Neural cell (in vitro differentiated cells): ENCODE results near the gene SMKR1. TPM values are rescaled to one million over a fixed set of nuclear protein-coding genes. Genes with fewer than 3 reads are reported as not detected.

Experiments used
- H2AFZ ChIP-seq: fragments of 200-600, 300-800 bp; sonication (generic), shearing (Covaris generic); 2 replicates; pipeline ENCODE4 v1.6.0; 2014; ENCODE audit warnings: low read depth, mild to moderate bottlenecking, antibody characterized with exemption, low read length, moderate library complexity
- H3F3A ChIP-seq: fragments of 200-600 bp; shearing (Covaris generic); 2 replicates; pipeline ENCODE4 v1.6.1; 2016; ENCODE audit warnings: mild to moderate bottlenecking, moderate library complexity, mixed read lengths, antibody characterized with exemption, low read length; ENCODE audit not compliant: insufficient read depth, poor library complexity, severe bottlenecking
- H3K27ac ChIP-seq: fragments of 200-600, 300-800 bp; sonication (generic), shearing (Covaris generic); 2 replicates; pipeline ENCODE4 v1.5.1; 2014; ENCODE audit warnings: mild to moderate bottlenecking, low read length, moderate library complexity
- H3K27me3 ChIP-seq: fragments of 300-800, 200-600 bp; sonication (generic), shearing (Covaris generic); 2 replicates; pipeline ENCODE4 v1.6.0; 2014; ENCODE audit warnings: mild to moderate bottlenecking, low read depth, low read length, moderate library complexity; ENCODE audit not compliant: insufficient read depth
- H3K36me3 ChIP-seq: fragments of 300-800, 200-600 bp; sonication (generic), shearing (Covaris generic); 2 replicates; pipeline ENCODE4 v1.5.1; 2014; ENCODE audit warnings: mild to moderate bottlenecking, antibody characterized with exemption, low read length, moderate library complexity; ENCODE audit not compliant: insufficient read depth
- H3K4me2 ChIP-seq: fragments of 300-800, 200-600 bp; sonication (generic), shearing (Covaris generic); 2 replicates; pipeline ENCODE4 v1.6.0; 2014; ENCODE audit warnings: mild to moderate bottlenecking, low read length
- H3K4me3 ChIP-seq: fragments of 300-800, 200-600 bp; sonication (generic), shearing (Covaris generic); 2 replicates; pipeline ENCODE4 v1.5.1; 2014; ENCODE audit warnings: mild to moderate bottlenecking, low read length, moderate library complexity
- H3K79me2 ChIP-seq: fragments of 200-600 bp; shearing (Covaris generic); replicated peaks from 2 replicates; pipeline ENCODE4 v1.6.0; 2014; ENCODE audit warnings: mild to moderate bottlenecking, low read length, moderate library complexity; ENCODE audit not compliant: insufficient read depth
- H3K9ac ChIP-seq: fragments of 300-800, 200-600 bp; sonication (generic), shearing (Covaris generic); 2 replicates; pipeline ENCODE4 v1.6.1; 2016; ENCODE audit warnings: mild to moderate bottlenecking, low read length, mixed read lengths
- H3K9me2 ChIP-seq: fragments of 200-600 bp; shearing (Covaris generic); 2 replicates; pipeline ENCODE4 v1.6.1; 2016; ENCODE audit warnings: mild to moderate bottlenecking, low read length, mixed read lengths; ENCODE audit not compliant: insufficient read depth
- H3K9me3 ChIP-seq: fragments of 200-600, 300-800 bp; sonication (generic), shearing (Covaris generic); 2 replicates; pipeline ENCODE4 v1.6.1; 2016; ENCODE audit warnings: mild to moderate bottlenecking, mixed run types, low read length, moderate library complexity, mixed read lengths
- H4K20me1 ChIP-seq: fragments of 200-600 bp; shearing (Covaris generic); 2 replicates; pipeline ENCODE4 v1.6.1; 2016; ENCODE audit warnings: mild to moderate bottlenecking, mixed run types; ENCODE audit not compliant: insufficient read depth
- CTCF ChIP-seq: fragments of 450-650 bp; IDR thresholded peaks from 2 replicates; pipeline ENCODE4 v1.5.1; 2014; ENCODE audit warnings: antibody characterized with exemption, mild to moderate bottlenecking, moderate library complexity; ENCODE audit not compliant: poor library complexity, severe bottlenecking
- EP300 ChIP-seq: fragments of 450-650 bp; conservative IDR thresholded peaks from 2 replicates; pipeline ENCODE4 v1.6.1; 2014; ENCODE audit warnings: antibody characterized with exemption, mild to moderate bottlenecking, moderate library complexity; ENCODE audit not compliant: poor library complexity, severe bottlenecking
- EZH2 ChIP-seq: fragments of 200-600, 300-800 bp; shearing (Covaris generic), sonication (generic); IDR thresholded peaks from 2 replicates; pipeline ENCODE4 v1.6.1; 2014; ENCODE audit warnings: antibody characterized with exemption, low read length, borderline replicate concordance, mild to moderate bottlenecking; ENCODE audit not compliant: insufficient read depth, poor library complexity, severe bottlenecking
- MXI1 ChIP-seq: fragments of 450-650 bp; conservative IDR thresholded peaks from 2 replicates; pipeline ENCODE4 v1.6.1; 2014; ENCODE audit warnings: antibody characterized with exemption, mild to moderate bottlenecking; ENCODE audit not compliant: poor library complexity, severe bottlenecking
- POLR2AphosphoS5 ChIP-seq: IDR thresholded peaks from 2 replicates; pipeline ENCODE4 v1.6.1; 2012
- RAD21 ChIP-seq: fragments of 450-650 bp; conservative IDR thresholded peaks from 2 replicates; pipeline ENCODE4 v1.6.1; 2014; ENCODE audit warnings: antibody characterized with exemption, mild to moderate bottlenecking, moderate library complexity
- REST ChIP-seq: IDR thresholded peaks from 2 replicates; pipeline ENCODE4 v1.6.1; 2012; ENCODE audit warnings: borderline replicate concordance
- SMC3 ChIP-seq: fragments of 450-650 bp; conservative IDR thresholded peaks from 2 replicates; pipeline ENCODE4 v1.6.1; 2014; ENCODE audit warnings: antibody characterized with exemption, mild to moderate bottlenecking, moderate library complexity; ENCODE audit not compliant: poor library complexity
- TAF1 ChIP-seq: IDR thresholded peaks from 2 replicates; pipeline ENCODE4 v1.6.1; 2012; ENCODE audit warnings: low read depth
- polyA plus RNA-seq: library from polyadenylated mRNA; depleted of rRNA; stranded (reverse); fragments of >200 nt; gene quantifications from 2 replicates; pipeline ENCODE4 v1.2.3, GENCODE V29; 2014

Gene SMKR1
- polyA plus RNA-seq, 1 donor from 2014 or later = 8.5 TPM

GRCh38 chr7:129493555-129493954 is 8.8 kb upstream of the SMKR1 start:
- no peak for TF ChIP-seq REST
- TF ChIP-seq EP300 = no peak
- TF ChIP-seq SMC3 = no peak
- TF ChIP-seq MXI1 = no peak
- TF ChIP-seq RAD21 = no peak
- no peak for TF ChIP-seq EZH2
- no peak for TF ChIP-seq POLR2AphosphoS5
- TF ChIP-seq CTCF = no peak
- no peak for TF ChIP-seq TAF1
- no peaks in the 10 kb centered on the region for H3K9me3 ChIP-seq
- H3K9me2 ChIP-seq = no peaks in the 10 kb centered on the region
- H3K4me3 ChIP-seq = no peak overlapping the region
- H3K27ac ChIP-seq = no peak overlapping the region
- H2AFZ ChIP-seq = no peak overlapping the region
- no peak overlapping the region for H3K9ac ChIP-seq
- H3F3A ChIP-seq = no peaks in the 10 kb centered on the region
- no peaks in the 10 kb centered on the region for H4K20me1 ChIP-seq
- no peaks in the 10 kb centered on the region for H3K27me3 ChIP-seq
- H3K4me2 ChIP-seq = no peak overlapping the region
- no peaks in the 10 kb centered on the region for H3K36me3 ChIP-seq
- no peaks in the 10 kb centered on the region for H3K79me2 ChIP-seq

- Histone ChIP-seq H3K27me3 (no peaks in the 10 kb centered on the region), H3K4me3 (no peak overlapping the region), H3F3A (no peaks in the 10 kb centered on the region), H3K79me2 (no peaks in the 10 kb centered on the region), H2AFZ (no peak overlapping the region), H3K4me2 (no peak overlapping the region), H3K9ac (no peak overlapping the region), H3K36me3 (no peaks in the 10 kb centered on the region), H3K9me3 (no peaks in the 10 kb centered on the region), H4K20me1 (no peaks in the 10 kb centered on the region), H3K9me2 (no peaks in the 10 kb centered on the region), H3K27ac (no peak overlapping the region)
- TF ChIP-seq EP300 (no peak), REST (no peak), SMC3 (no peak), EZH2 (no peak), POLR2AphosphoS5 (no peak), MXI1 (no peak), TAF1 (no peak), RAD21 (no peak)
These were observed 8.3 kb upstream of the SMKR1 start for GRCh38 chr7:129494041-129494440.
